ENCODE measurements around the gene CDH4. TPM values are rescaled to one million over a fixed set of nuclear protein-coding genes. Genes with fewer than 3 reads are reported as not detected.

CDH4 gene
- total RNA-seq, 1 experiment from 2014 or later = not detected

DNA sequence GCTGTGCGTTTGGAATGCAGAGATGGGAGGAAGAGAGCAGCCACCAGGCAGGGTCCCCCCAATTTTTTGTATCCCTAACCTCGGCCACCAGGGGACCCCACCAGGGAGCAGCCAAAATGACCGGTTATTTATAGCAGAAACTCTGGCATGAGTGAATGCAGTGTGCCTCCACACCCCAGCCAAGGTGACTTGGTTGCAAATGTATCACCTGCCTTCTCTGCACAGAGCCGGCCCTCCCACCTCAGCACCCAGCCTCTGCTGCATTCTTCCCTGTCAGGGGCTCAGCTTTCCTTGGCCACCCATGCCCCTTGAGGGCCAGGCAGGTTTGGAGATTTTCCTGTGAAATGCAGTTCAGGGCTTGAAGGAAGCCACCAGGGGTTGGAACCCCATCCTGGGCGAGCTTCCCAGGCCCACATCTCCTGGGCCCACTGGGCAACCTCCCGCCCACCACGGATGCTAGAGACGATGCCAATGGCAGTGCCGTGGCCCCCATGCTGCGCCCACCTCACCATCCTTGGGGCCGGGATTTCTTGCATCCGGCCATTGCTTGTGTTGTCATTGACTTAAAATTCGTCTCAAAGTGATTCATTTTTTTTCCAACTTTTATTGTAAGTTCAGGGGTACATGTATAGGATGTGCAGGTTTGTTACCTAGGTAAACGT lies 522.0 kb downstream of the CDH4 start:
- intact Hi-C loops (cut with micrococcal nuclease; ENCODE audit: unreplicated experiment) = no loop called here
- no peaks in the 10 kb centered on the region for H3K36me3 Mint-ChIP-seq (ENCODE audit: insufficient read depth, unreplicated experiment)
- H3K27me3 Mint-ChIP-seq (ENCODE audit: insufficient read depth, unreplicated experiment) = peaks cover 20% of the 10 kb centered on the region
- TF ChIP-seq, protein P1, sequence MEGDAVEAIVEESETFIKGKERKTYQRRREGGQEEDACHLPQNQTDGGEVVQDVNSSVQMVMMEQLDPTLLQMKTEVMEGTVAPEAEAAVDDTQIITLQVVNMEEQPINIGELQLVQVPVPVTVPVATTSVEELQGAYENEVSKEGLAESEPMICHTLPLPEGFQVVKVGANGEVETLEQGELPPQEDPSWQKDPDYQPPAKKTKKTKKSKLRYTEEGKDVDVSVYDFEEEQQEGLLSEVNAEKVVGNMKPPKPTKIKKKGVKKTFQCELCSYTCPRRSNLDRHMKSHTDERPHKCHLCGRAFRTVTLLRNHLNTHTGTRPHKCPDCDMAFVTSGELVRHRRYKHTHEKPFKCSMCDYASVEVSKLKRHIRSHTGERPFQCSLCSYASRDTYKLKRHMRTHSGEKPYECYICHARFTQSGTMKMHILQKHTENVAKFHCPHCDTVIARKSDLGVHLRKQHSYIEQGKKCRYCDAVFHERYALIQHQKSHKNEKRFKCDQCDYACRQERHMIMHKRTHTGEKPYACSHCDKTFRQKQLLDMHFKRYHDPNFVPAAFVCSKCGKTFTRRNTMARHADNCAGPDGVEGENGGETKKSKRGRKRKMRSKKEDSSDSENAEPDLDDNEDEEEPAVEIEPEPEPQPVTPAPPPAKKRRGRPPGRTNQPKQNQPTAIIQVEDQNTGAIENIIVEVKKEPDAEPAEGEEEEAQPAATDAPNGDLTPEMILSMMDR (IDR thresholded peaks at IDR 0.05; ENCODE audit: insufficient read depth in 1 of 2, low read depth in 1 of 2, low read length in 1 of 2, severe bottlenecking in 1 of 2, unreplicated experiment in 1 of 2) = no peak
- no peak overlapping the region for H3K27ac Mint-ChIP-seq (ENCODE audit: unreplicated experiment)
- CTCF ChIA-PET = no interaction called here
- Histone ChIP-seq H3K4me3 (ENCODE audit: low read depth, low read length) (no peak overlapping the region), H3K9me3 (no peaks in the 10 kb centered on the region), H3K36me3 (ENCODE audit: control insufficient read depth, insufficient read depth, low read length) (no peaks in the 10 kb centered on the region), H3K27me3 (replicated peaks; ENCODE audit: control insufficient read depth, insufficient read depth, low read length) (peaks cover 4% of the 10 kb centered on the region; the same call in 1 of the 2 replicates), H3K4me1 (no peaks in the 10 kb centered on the region)
- peak in 1 of 2 experiments; percentile 33 for DNase-seq
- peaks cover 7% of the 10 kb centered on the region for H3K4me1 Mint-ChIP-seq (ENCODE audit: low read depth, unreplicated experiment)
- POLR2A ChIA-PET = no interaction called here
- no peaks in the 10 kb centered on the region for H3K9me3 Mint-ChIP-seq (ENCODE audit: unreplicated experiment)
- H3K4me3 Mint-ChIP-seq (ENCODE audit: unreplicated experiment) = no peak overlapping the region
- BruUV-seq (replicated peaks) = no TSS peak

DNA sequence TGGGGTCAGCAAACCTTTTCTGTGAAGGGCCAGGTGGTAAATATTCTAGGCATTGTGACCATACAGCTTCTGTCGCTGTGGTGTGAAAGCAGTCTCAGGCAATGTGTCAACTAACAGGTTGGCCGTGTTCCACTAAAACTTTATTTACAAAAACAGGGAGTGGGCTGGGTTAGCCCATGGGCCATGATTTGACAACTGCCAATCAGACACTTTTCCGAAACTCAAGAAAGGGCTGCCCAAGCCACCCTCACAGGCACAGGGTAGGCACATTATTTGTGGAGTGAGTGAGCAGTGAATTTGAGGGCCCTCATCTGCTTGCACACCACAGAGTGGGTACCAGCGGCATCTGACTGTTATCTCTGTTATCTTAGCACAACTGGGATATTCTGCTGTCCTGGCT lies 523.4 kb downstream of the CDH4 start:
- H3K4me3 Mint-ChIP-seq (ENCODE audit: unreplicated experiment) = no peak overlapping the region

GRCh38 chr20:61776491-61777075 lies 524.5 kb downstream of the CDH4 start:
- BruUV-seq (replicated peaks) = no TSS peak
- Histone ChIP-seq H3K4me1 (no peaks in the 10 kb centered on the region), H3K9me3 (no peaks in the 10 kb centered on the region), H3K27me3 (replicated peaks; ENCODE audit: control insufficient read depth, insufficient read depth, low read length) (peaks cover 2% of the 10 kb centered on the region), H3K36me3 (ENCODE audit: control insufficient read depth, insufficient read depth, low read length) (no peaks in the 10 kb centered on the region), H3K4me3 (ENCODE audit: low read depth, low read length) (no peak overlapping the region)
- no peak for DNase-seq
- Mint-ChIP-seq H3K9me3 (ENCODE audit: unreplicated experiment) (no peaks in the 10 kb centered on the region), H3K27me3 (ENCODE audit: insufficient read depth, unreplicated experiment) (peaks cover 30% of the 10 kb centered on the region), H3K4me3 (ENCODE audit: unreplicated experiment) (no peak overlapping the region), H3K4me1 (ENCODE audit: low read depth, unreplicated experiment) (peaks cover 6% of the 10 kb centered on the region), H3K27ac (ENCODE audit: unreplicated experiment) (no peak overlapping the region), H3K36me3 (ENCODE audit: insufficient read depth, unreplicated experiment) (no peaks in the 10 kb centered on the region)
- ChIA-PET CTCF (no interaction called here), POLR2A (no interaction called here)
- TF ChIP-seq, protein P1 (IDR thresholded peaks at IDR 0.05; ENCODE audit: insufficient read depth in 1 of 2, low read depth in 1 of 2, low read length in 1 of 2, severe bottlenecking in 1 of 2, unreplicated experiment in 1 of 2) = no peak
- intact Hi-C loops (cut with micrococcal nuclease; ENCODE audit: unreplicated experiment) = no loop called here

More for the DNA sequence above, 523.4 kb downstream of the CDH4 start:
- no peaks in the 10 kb centered on the region for H3K36me3 Mint-ChIP-seq (ENCODE audit: insufficient read depth, unreplicated experiment)
- H3K27me3 Mint-ChIP-seq (ENCODE audit: insufficient read depth, unreplicated experiment) = peaks cover 19% of the 10 kb centered on the region
- peak in 1 of 2 experiments; percentile 30 for DNase-seq
- Histone ChIP-seq H3K4me1 (no peaks in the 10 kb centered on the region), H3K36me3 (ENCODE audit: control insufficient read depth, insufficient read depth, low read length) (no peaks in the 10 kb centered on the region), H3K27me3 (replicated peaks; ENCODE audit: control insufficient read depth, insufficient read depth, low read length) (peaks cover 2% of the 10 kb centered on the region), H3K4me3 (ENCODE audit: low read depth, low read length) (no peak overlapping the region), H3K9me3 (no peaks in the 10 kb centered on the region)
- TF ChIP-seq, protein P1 (IDR thresholded peaks at IDR 0.05; ENCODE audit: insufficient read depth in 1 of 2, low read depth in 1 of 2, low read length in 1 of 2, severe bottlenecking in 1 of 2, unreplicated experiment in 1 of 2) = no peak
- ChIA-PET POLR2A (no interaction called here), CTCF (no interaction called here)
- no peaks in the 10 kb centered on the region for H3K9me3 Mint-ChIP-seq (ENCODE audit: unreplicated experiment)
- BruUV-seq (replicated peaks) = no TSS peak
- H3K4me1 Mint-ChIP-seq (ENCODE audit: low read depth, unreplicated experiment) = peaks cover 7% of the 10 kb centered on the region
- no peak overlapping the region for H3K27ac Mint-ChIP-seq (ENCODE audit: unreplicated experiment)
- intact Hi-C loops (cut with micrococcal nuclease; ENCODE audit: unreplicated experiment) = no loop called here
